Effector memory CD4-positive, alpha-beta T cell (primary cell): ENCODE data around the gene NRP1.

Experiments
- DNase-seq, 3 donors: peaks; one replicate each; pipeline ENCODE4 v3.0.0-alpha.2; 2020
- H3K27ac ChIP-seq: 2 replicates; pipeline ENCODE4 v1.7.0; 2013; ENCODE audit warnings: mild to moderate bottlenecking, low read length, moderate library complexity; ENCODE audit not compliant: insufficient read depth, poor library complexity, severe bottlenecking
- H3K27me3 ChIP-seq: replicated peaks from 2 replicates; pipeline ENCODE4 v1.7.0; 2013; ENCODE audit warnings: mild to moderate bottlenecking, low read length; ENCODE audit not compliant: insufficient read depth, control insufficient read depth, poor library complexity, severe bottlenecking
- H3K36me3 ChIP-seq: 2 replicates; pipeline ENCODE4 v1.7.0; 2013; ENCODE audit warnings: mild to moderate bottlenecking, low read length, moderate library complexity; ENCODE audit not compliant: control insufficient read depth, insufficient read depth
- H3K4me1 ChIP-seq: 2 replicates; pipeline ENCODE4 v1.7.0; 2013; ENCODE audit warnings: low read length, mild to moderate bottlenecking; ENCODE audit not compliant: control insufficient read depth, insufficient read depth, poor library complexity, severe bottlenecking
- H3K4me3 ChIP-seq: 2 replicates; pipeline ENCODE4 v1.7.0; 2013; ENCODE audit warnings: low read length, low read depth, mild to moderate bottlenecking; ENCODE audit not compliant: insufficient read depth, poor library complexity, severe bottlenecking
- H3K9me3 ChIP-seq: 2 replicates; pipeline ENCODE4 v1.7.0; 2013; ENCODE audit warnings: mild to moderate bottlenecking, low read length, moderate library complexity; ENCODE audit not compliant: control insufficient read depth

Gene NRP1

GRCh38 chr10:33335801-33336581 lies 1.5 kb upstream of the NRP1 start:
- Histone ChIP-seq H3K36me3 (no peaks in the 10 kb centered on the region), H3K9me3 (no peaks in the 10 kb centered on the region), H3K27ac (no peak overlapping the region), H3K4me3 (peak overlapping the region; percentile 66), H3K4me1 (peaks cover 27% of the 10 kb centered on the region), H3K27me3 (peaks cover 39% of the 10 kb centered on the region)
- DNase-seq, result no peak

GRCh38 chr10:33335551-33335800 lies 1.0 kb upstream of the NRP1 start:
- no peak for DNase-seq
- peak overlapping the region; percentile 66 for H3K4me3 ChIP-seq
- H3K27ac ChIP-seq, result no peak overlapping the region
- peaks cover 32% of the 10 kb centered on the region for H3K4me1 ChIP-seq
- H3K9me3 ChIP-seq, result no peaks in the 10 kb centered on the region
- no peaks in the 10 kb centered on the region for H3K36me3 ChIP-seq
- H3K27me3 ChIP-seq, result peaks cover 41% of the 10 kb centered on the region

DNA sequence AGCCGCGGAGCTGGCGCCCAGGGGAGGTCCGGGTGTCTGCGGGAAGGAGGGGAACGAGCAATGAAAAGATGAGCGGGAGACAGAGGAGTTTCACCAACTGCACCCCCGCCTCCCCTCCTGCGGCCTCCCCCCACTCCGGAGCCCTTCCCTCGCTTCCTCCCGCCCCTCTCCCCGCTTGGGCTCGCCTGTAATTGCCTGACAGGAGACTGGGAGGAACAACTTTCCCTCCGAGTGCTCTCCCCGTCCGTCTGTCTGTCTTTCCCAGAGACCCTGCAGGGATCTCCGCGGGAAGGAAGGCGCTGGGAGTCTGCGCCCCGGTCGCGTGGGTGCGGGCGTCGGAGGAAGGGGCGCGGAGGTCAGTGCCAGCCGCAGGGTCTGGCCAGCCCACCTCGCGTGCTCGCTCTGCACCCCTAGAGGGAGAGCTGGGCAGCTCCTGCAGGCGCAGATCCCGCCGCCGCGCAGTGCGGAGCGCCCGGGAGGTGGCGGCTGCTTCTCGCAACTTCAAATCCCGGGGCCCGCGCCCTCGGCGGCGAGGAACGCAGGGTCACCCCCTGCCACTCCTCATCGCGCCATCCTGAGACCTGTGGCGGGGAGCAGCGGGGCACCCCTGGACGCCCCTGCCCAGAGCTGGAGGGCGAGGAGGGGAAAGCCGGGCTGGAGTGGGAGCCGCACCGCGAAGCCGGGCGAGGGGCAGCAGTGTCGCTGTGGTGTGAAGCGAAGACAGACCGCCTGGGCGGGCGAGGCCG lies 511 bp upstream of the NRP1 start:
- no peak overlapping the region for H3K27ac ChIP-seq
- no peaks in the 10 kb centered on the region for H3K9me3 ChIP-seq
- peaks cover 32% of the 10 kb centered on the region for H3K4me1 ChIP-seq
- peak overlapping the region; percentile 66 for H3K4me3 ChIP-seq
- peaks cover 43% of the 10 kb centered on the region for H3K27me3 ChIP-seq
- DNase-seq, result no peak
- H3K36me3 ChIP-seq, result no peaks in the 10 kb centered on the region

DNA sequence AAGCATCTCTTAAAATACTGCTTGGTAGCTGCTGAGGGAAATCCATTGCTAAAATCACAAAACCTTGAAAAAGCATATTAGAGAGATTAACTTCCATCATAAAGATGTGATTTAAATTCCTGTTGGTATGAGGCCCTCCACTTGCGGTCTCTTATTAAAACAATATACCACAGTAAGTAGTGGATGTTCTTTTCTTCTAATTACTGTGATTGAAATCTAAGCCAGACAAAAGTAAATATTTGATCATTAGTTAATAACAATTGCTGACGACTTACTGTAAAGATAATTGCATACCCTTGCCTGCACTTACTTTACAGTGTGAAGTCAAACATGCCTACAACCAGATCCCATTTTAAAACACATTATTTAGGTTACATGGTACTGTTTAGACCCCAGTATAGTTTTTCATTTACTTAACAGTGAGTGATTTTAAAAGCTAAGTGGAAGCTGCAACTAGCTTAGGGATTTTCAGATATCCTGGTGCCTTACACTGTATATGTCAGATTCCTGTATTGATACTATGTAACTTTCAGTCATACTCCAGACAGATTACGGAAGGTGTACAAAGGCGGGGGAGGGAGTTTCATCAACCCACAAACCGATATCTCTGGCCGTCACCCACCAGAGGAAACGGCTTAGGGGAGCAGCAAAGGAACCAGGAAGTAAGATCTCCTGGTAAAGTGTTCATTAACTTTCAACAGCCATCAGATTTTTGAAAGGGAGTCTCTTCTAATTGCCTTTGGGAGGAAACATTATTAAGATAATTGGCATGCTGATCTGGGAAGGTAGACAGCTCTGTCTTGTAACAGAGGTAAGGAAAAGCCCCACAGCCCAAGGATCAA lies 986 bp downstream of the NRP1 start:
- peak overlapping the region; percentile 66 for H3K4me3 ChIP-seq
- H3K27me3 ChIP-seq, result peaks cover 43% of the 10 kb centered on the region
- no peak overlapping the region for H3K27ac ChIP-seq
- H3K9me3 ChIP-seq, result no peaks in the 10 kb centered on the region
- DNase-seq, result peak in 2 of 3 donors; percentile 11 to 17
- peaks cover 32% of the 10 kb centered on the region for H3K4me1 ChIP-seq
- no peaks in the 10 kb centered on the region for H3K36me3 ChIP-seq

GRCh38 chr10:33332183-33333065 lies 2.0 kb downstream of the NRP1 start:
- H3K36me3 ChIP-seq, result no peaks in the 10 kb centered on the region
- H3K4me3 ChIP-seq, result no peak overlapping the region
- H3K27me3 ChIP-seq, result peaks cover 43% of the 10 kb centered on the region
- H3K9me3 ChIP-seq, result no peaks in the 10 kb centered on the region
- DNase-seq, result no peak
- peaks cover 32% of the 10 kb centered on the region for H3K4me1 ChIP-seq
- no peak overlapping the region for H3K27ac ChIP-seq

- peaks cover 41% of the 10 kb centered on the region for H3K27me3 ChIP-seq
- DNase-seq, result no peak
- H3K9me3 ChIP-seq, result no peaks in the 10 kb centered on the region
- H3K36me3 ChIP-seq, result no peaks in the 10 kb centered on the region
- H3K4me3 ChIP-seq, result no peak overlapping the region
- no peak overlapping the region for H3K27ac ChIP-seq
- peaks cover 30% of the 10 kb centered on the region for H3K4me1 ChIP-seq
These were observed 3.1 kb downstream of the NRP1 start for GRCh38 chr10:33331379-33331694.

DNA sequence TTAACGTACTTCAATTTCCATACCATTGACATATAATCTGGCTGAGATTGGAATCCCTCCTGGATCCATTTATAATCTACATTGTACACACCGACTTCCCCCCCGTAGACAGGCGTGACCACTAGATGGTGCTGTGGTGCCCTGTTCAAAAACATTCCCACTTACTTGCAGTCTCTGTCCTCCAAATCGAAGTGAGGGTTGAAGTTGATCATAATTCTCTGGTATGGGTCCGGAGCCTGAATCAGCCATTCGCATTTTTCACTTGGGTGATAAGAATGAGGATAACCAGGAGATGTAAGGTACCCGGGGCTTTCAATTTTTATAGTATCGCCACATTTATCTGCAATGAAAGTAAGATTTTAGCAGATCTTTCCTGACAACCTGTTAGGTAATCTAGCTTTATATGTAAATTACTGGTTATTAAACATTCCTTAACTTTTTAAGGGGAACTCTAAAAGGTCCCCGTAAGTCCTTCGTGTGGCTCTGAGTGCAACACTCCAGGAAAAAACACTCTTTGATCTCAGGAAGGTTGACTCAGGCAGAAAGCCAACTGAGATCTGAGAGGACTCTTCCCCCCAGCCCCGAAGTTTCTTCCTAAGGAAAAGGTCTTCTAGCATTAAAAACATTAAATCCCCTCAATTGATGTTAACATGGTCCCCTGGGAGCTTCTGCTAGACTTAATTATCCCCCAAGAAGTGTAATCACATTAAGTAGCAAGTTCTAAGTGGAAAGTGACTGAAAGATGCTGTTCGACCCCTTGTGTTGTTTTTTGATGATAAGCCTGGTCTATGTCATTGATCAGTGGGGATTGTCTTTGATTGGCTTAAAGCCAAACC lies 3.7 kb downstream of the NRP1 start:
- Histone ChIP-seq H3K27ac (no peak overlapping the region), H3K4me1 (peaks cover 24% of the 10 kb centered on the region), H3K9me3 (no peaks in the 10 kb centered on the region), H3K4me3 (no peak overlapping the region), H3K27me3 (peaks cover 36% of the 10 kb centered on the region), H3K36me3 (no peaks in the 10 kb centered on the region)
- peak; percentile 28 to 52 (median 45) for DNase-seq

DNA sequence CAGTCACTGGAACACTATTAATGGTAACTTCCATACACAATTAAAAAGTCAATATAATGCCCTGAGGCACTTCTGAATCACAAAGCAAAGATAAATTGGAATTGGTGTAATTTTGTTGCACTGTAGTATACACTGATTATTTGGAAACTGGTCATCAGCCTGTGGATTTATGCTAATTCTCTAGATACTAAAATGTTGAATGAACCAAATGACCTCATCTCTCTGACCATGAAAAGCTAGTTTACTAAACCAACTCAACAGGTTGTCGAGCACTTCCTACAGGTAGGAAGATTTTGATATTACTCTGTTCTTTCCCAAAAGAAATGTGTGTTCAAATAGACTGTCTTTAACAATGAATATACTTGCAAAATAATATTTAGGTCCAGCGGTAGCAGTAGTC lies 5.3 kb downstream of the NRP1 start:
- DNase-seq, result no peak
- no peak overlapping the region for H3K4me3 ChIP-seq
- H3K27me3 ChIP-seq, result peaks cover 22% of the 10 kb centered on the region
- H3K9me3 ChIP-seq, result no peaks in the 10 kb centered on the region
- H3K4me1 ChIP-seq, result peaks cover 10% of the 10 kb centered on the region
- H3K36me3 ChIP-seq, result no peaks in the 10 kb centered on the region
- no peak overlapping the region for H3K27ac ChIP-seq

GRCh38 chr10:33328253-33328652 lies 6.2 kb downstream of the NRP1 start:
- H3K27ac ChIP-seq, result no peak overlapping the region
- DNase-seq, result no peak
- no peak overlapping the region for H3K4me3 ChIP-seq
- no peaks in the 10 kb centered on the region for H3K9me3 ChIP-seq
- H3K27me3 ChIP-seq, result peaks cover 13% of the 10 kb centered on the region
- no peaks in the 10 kb centered on the region for H3K36me3 ChIP-seq
- H3K4me1 ChIP-seq, result peaks cover 4% of the 10 kb centered on the region
